Peyer's patch (tissue), 4 donors: ENCODE data around the gene CNOT1.

ENCODE experiments used
- CTCF ChIP-seq, 6 experiments: fragments of 450-650 bp in 4 of 6; fragments of 200-600 bp in 2 of 6; sonication (generic) in 1 of 6; IDR thresholded peaks; one replicate each; pipeline ENCODE4 v1.5.1; 2017 to 2019; ENCODE audit warnings: antibody characterized with exemption in 6 of 6, mild to moderate bottlenecking in 3 of 6, moderate library complexity in 1 of 6
- POLR2A ChIP-seq, 2 donors: fragments of 450-650 bp; IDR thresholded peaks; one replicate each; pipeline ENCODE4 v1.5.1; 2017; ENCODE audit warnings: antibody characterized with exemption in 2 of 2, mild to moderate bottlenecking in 2 of 2, moderate library complexity in 2 of 2

DNA sequence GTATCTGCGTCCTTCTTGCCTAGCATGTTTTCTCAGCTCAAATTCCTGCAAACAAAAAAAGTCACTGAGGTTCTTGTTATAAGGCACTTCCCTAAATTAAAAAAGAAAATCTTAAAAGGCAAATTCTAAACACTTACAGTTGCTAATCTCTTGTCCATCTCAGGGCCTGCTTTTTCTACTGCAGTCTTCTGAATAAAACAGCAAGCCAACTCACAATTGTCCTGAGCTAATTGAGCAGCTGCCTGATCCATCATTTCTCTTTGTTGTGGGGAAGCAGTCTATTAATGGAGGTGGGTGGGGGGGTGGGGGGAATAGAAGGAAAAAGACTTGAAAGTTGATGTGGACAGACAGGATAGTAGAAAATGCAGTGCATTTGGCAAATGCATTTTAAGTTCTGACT, 87.3 kb downstream of the CNOT1 start:
- TF ChIP-seq CTCF (IDR thresholded peaks at IDR 0.05) (no peak), POLR2A (IDR thresholded peaks at IDR 0.05) (no peak)
